ENCODE measurements around the gene FIGLA.

- TF ChIP-seq CTCF (IDR thresholded peaks at IDR 0.05): no peak
- TF ChIP-seq RFX5 (IDR thresholded peaks at IDR 0.05; ENCODE audit: low read length): no peak
- TF ChIP-seq JUND (IDR thresholded peaks at IDR 0.05): no peak
- TF ChIP-seq CHD2 (IDR thresholded peaks at IDR 0.05; ENCODE audit: low read length, partially characterized antibody): no peak
- TF ChIP-seq RCOR1 (IDR thresholded peaks at IDR 0.05; ENCODE audit: low read length): no peak
- no peak for TF ChIP-seq FOXJ3 (CRISPR knock-in tag; IDR thresholded peaks at IDR 0.05)
- TF ChIP-seq POLR2AphosphoS5 (IDR thresholded peaks at IDR 0.05; ENCODE audit: low read depth, low read length): no peak
These were observed 32.4 kb upstream of the FIGLA start for GRCh38 chr2:70822843-70823242.

Measured in SK-N-SH (cell line).